HG02943 (cell line): ENCODE data around the gene CES4A.
A peak's percentile ranks its signal among the peaks of the same experiment; 100 is the strongest.
"Not testable (repeated sequence)": the region's sequence is repeated elsewhere in the genome, so short reads cannot be mapped to it uniquely, and the experiment has no call there.

ENCODE experiments used
- ATAC-seq: cut with Tn5 transposase; IDR thresholded peaks from one replicate; pipeline ENCODE4 v1.9.1; 2021; ENCODE audit warnings: mild to moderate bottlenecking, low read depth, moderate library complexity; ENCODE audit not compliant: unreplicated experiment

Gene CES4A

DNA sequence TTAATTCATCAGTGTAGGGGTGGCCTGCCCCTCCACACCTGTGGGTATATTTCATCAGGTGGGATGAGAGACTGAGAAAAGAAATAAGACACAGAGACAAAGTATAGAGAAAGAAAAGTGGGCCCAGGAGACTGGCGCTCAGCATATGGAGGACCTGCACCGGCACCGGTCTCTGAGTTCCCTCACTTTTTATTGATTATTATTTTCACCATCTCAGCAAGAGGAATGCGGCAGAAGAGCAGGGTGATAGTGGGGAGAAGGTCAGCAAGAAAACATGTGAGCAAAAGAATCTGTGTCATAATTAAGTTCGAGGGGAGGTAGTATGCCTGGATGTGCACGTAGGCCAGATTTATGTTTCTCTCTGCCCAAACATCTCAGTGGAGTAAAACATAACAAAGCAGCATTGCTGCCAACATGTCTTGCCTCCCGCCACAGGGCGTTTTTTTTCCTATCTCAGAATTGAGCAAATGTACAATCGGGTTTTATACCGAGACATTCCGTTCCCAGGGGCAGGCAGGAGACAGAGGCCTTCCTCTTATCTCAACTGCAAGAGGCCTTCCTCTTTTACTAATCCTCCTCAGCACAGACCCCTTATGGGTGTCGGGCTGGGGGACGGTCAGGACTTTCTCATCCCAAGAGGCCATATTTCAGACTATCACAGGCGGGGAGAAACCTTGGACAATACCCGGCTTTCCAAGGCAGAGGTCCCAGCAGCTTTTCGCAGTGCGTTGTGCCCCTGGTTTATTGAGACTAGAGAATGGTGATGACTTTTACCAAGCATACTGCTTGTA is 32.8 kb upstream of the CES4A start:
- ATAC-seq, result not testable (repeated sequence)

DNA sequence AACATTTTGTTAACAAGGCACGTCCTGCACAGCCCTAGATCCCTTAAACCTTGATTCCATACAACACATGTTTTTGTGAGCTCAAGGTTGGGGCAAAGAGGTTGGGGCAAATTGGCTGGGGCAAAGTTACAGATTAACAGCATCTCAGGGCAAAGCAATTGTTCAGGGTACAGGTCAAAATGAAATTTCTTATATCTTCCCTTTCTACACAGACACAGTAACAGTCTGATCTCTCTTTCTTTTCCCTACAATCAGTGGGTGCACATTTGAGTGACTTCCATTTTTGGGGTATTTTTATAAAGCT is 32.3 kb upstream of the CES4A start:
- ATAC-seq, result not testable (repeated sequence)

DNA sequence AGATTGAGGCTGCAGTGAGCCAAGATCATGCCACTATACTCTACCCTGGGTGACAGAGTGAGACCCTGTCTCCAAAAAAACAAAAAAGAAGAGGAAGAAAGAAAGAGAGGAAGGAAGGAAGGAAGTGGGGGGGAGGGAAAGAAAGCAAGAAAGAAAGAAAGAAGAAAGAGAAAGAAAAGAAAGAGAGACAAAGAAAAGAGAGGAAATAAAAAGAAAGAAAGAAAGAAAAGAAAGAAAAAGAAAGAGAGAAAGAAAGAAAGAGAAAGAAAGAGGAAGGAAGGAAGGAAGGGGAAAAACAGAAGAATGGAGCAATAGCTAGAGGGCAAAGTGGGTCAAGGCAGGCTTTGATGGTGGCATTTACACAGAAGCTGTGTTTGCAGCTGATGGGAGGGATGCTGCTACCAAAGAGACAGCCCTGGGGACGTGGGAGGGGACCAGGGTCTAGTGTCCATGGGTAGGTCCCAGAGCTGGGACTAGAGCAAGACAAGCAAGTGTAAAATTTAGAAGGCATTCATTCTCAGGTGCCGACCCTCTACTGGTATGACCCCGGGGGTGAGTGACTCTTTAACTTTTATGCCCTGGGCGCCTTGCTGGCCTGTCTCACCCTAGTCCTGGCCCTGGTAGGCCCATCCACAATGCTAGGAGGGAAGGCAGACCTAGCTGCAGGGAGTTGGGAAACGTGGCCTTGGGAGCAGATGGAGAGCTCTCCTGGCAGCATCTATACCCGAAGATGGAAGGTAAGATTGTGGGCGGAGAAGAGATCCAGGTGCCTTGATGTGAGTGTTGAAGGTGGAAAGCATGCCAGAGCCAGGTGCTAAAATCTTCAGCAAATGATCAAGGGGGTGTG is 29.3 kb upstream of the CES4A start:
- ATAC-seq, result no peak

DNA sequence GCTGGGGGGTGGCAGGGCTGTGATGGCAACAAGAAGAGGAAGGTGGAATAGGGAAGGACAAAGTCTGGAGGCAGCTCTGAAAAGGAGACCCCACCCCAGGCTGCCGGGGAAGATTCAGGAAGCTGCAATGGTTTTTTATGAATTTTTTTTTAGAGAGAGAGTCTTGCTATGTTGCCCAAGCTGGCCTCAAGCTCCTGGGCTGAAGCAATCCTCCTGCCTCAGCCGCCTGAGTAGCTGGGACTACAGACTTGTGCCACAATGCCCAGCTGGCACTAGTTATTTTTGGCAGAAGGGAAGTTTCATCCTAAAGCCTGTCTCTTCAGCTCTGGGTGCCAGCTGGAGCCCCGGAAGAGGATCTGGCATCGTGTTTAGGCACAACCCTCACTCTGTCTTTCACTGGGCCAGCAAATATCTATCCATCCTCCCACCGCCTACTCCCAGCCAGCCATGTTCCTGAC is 28.7 kb upstream of the CES4A start:
- no peak for ATAC-seq

DNA sequence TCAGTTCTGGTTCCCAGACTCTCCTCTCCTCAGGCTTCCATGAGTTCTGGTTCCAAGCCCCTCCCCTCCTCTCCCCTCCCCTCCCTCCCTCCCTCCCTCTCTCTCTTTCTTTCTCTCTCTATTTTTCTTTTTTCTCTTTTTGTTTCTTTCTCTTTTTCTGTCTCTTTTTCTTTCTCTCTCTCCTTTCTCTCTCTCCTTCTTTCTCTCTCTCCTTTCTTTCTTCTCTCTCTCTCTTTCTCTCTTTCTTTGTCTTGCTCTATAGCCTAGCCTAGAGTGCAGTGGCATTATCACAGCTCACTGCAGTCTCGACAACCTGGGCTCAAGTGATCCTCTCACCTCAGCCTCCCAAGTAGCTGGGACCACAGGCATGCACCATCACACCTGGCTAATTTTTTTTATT is 28.1 kb upstream of the CES4A start:
- no peak for ATAC-seq

DNA sequence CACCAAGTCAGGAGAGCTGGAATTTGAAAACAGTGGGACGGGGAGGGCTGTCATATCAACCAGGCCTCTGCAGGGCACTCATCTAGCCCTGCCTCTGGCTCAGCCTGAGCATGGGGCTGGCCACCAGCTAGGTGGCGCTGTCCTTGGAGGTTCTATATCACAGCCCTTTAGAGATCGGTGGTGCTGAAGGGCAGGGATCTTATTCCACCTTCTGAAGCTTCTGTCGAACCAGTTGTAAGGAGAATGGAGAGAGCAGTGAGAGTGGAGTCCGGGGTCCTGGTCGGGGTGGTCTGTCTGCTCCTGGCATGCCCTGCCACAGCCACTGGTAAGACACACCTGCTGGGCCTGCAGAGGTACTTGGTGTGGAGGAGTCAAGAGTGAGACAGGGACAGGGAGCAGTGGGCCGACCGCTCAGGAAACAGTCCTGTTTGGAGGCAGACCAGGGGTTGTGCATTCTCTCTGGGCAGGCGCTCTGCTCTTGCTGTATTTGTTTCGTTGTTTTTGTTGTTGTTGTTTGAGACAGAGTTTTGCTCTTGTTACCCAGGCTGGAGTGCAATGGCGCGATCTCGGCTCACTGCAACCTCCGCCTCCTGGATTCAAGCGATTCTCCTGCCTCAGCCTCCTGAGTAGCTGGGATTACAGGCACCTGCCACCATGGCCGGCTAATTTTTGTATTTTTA is 27.2 kb upstream of the CES4A start, which contains the start of gene CES3:
Gene CES3, plus strand, starts transcription at position 202 of the 680 bp plus-strand sequence. Its CDS starts 42 bp downstream, at position 244.
- ATAC-seq, result peak; percentile 61

DNA sequence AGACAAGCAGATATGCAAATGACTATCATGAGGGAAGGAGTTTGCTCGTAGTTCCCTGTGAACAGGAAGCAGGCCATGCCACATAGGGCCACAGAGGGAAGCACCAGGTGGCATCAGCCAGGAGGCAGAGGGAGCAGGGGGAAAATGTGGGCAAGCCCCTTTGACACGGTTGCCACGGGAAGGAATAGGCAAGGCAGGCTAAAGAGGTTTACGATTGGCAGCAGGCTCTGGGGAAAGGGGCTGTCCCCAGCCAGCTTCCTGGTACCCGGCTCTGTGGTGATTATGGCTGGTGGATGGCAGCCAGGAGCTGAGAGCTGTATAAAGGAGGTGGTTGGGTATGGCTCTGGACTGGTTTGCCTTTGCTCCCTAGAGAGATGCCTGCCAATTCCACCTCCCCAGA is 26.5 kb upstream of the CES4A start:
- ATAC-seq, result no peak

DNA sequence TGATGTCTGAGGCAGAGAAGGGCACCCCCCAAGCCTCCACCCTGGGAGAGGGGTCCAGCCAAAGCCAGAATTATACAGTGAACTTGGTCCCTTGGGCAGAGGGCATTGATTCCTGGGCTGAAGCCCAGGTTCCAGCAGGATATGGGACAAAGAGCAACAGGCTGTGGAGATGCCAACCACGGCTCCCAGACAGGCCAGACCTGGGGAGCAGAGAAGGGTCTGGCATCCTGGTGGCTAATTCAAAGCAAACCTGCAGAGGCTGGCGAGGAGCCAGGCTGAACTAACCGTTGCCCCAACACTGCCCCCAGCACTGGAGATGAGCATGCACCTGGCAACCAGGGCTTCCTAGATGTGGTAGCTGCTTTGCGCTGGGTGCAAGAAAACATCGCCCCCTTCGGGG is 24.3 kb upstream of the CES4A start:
- no peak for ATAC-seq

DNA sequence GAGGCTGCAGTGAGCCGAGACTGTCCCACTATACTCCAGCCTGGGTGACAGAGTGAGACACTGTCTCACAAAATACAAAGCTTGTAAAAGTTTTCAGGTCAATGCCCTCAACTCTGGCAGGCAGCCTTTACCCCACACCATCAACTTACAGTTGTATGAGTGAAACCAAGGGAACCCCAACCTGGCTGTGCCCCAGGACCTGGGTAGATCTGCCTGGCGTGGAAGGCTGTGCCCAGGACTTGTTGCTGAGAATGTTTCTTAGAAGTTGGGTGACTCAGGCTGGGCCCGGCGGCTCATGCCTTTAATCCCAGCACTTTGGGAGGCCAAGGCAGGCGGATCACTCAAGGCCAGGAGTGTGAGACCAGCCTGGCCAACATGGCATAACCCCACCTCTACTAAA is 19.5 kb upstream of the CES4A start:
- no peak for ATAC-seq

DNA sequence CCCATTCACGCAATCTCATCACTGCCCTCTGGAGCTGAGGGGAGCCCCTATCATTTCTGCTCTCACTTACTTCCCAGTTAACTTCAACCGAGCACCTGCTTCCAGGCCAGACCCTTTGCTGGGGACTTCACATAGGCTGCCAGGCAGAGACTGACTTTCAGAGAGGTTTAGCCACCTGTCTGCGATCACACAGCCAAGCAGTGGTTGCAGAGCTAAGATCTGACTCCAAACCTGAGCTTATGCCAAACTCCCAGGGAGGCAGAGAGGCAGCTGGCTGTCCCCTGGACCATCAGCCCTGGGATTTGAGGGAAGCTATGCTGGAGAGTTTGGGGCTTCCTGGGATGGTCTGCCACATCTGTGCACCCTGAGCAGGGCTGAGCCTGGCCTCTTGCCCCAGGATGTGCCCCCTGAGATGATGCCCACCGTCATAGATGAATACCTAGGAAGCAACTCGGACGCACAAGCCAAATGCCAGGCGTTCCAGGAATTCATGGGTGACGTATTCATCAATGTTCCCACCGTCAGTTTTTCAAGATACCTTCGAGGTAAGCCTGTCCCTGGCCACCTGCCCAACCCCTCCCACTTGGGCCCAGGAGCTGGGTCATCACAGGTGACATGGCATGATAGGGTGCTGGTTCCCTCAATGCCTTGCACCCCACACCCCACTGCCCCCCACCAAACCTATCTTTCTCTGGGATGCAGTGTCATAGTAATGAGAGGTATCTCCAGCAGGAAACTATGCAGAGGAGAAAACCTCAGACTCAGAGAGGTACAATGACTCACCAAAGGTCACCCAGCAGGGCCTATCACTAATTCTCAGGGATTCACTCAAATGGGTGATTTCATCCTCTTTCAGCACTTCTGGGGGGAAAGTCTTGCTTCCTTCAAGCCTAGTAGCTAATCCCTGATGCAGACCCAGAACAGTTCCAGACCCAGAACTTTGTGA is 17.3 kb upstream of the CES4A start:
- ATAC-seq, result no peak

DNA sequence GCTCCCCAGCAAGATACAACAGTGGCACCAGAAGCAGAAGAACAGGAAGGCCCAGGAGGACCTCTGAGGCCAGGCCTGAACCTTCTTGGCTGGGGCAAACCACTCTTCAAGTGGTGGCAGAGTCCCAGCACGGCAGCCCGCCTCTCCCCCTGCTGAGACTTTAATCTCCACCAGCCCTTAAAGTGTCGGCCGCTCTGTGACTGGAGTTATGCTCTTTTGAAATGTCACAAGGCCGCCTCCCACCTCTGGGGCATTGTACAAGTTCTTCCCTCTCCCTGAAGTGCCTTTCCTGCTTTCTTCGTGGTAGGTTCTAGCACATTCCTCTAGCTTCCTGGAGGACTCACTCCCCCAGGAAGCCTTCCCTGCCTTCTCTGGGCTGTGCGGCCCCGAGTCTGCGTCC is 15.4 kb upstream of the CES4A start:
- no peak for ATAC-seq

DNA sequence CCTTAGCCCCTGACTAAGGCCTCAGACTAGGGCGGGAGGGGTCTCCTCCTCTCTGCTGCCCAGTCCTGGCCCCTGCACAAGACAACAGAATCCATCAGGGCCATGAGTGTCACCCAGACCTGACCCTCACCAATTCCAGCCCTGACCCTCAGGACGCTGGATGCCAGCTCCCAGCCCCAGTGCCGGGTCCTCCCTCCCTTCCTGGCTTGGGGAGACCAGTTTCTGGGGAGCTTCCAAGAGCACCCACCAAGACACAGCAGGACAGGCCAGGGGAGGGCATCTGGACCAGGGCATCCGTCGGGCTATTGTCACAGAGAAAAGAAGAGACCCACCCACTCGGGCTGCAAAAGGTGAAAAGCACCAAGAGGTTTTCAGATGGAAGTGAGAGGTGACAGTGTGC is 14.7 kb upstream of the CES4A start:
- ATAC-seq, result no peak

DNA sequence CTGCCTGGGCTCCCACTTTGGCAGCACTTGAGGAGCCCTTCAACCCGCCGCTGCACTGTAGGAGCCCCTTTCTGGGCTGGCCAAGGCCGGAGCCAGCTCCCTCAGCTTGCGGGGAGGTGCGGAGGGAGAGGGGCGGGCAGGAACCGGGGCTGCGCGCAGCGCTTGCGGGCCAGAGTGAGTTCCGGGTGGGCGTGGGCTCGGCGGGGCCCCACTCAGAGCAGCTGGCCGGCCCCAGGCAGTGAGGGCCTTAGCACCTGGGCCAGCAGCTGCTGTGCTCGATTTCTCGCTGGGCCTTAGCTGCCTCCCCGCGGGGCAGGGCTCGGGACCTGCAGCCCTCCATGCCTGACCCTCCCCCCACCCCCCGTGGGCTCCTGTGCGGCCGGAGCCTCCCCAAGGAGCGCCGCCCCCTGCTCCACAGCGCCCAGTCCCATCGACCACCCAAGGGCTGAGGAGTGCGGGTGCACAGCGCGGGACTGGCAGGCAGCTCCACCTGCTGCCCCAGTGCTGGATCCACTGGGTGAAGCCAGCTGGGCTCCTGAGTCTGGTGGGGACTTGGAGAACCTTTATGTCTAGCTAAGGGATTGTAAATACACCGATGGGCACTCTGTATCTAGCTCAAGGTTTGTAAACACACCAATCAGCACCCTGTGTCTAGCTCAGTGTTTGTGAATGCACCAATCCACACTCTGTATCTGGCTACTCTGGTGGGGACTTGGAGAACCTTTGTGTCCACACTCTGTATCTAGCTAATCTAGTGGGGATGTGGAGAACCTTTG is 14.0 kb upstream of the CES4A start:
- ATAC-seq, result not testable (repeated sequence)

DNA sequence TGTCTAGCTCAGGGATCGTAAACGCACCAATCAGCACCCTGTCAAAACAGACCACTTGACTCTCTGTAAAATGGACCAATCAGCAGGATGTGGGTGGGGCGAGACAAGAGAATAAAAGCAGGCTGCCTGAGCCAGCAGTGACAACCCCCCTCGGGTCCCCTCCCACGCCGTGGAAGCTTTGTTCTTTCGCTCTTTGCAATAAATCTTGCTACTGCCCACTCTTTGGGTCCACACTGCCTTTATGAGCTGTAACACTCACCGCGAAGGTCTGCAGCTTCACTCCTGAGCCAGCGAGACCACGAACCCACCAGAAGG is 13.5 kb upstream of the CES4A start:
- ATAC-seq, result not testable (repeated sequence)

DNA sequence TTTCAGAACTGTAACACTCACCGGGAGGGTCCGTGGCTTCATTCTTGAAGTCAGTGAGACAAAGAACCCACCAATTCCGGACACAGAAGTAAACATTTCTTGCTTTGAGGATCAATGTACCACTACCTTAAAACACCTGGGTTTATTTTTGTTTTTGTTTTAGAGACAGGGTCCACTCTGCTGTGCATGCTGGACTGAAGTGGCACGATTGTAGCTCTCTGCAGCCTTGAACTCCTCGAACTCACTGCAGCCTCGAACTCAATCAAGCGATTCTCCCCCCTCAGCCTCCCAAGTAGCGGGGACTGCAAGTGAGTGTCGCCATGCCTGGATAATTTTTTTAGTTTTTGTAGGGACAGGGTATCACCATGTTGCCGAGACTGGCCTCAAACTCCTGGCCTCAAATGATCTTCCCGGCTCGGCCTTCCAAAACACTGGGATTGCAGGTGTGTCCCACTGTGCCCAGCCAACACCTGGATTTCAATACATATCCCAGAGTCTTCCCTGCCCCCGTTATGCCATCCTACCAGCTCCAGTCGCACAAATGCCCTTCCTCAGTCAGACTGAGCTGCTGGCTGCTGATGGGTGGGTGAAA is 13.0 kb upstream of the CES4A start:
- ATAC-seq, result no peak

DNA sequence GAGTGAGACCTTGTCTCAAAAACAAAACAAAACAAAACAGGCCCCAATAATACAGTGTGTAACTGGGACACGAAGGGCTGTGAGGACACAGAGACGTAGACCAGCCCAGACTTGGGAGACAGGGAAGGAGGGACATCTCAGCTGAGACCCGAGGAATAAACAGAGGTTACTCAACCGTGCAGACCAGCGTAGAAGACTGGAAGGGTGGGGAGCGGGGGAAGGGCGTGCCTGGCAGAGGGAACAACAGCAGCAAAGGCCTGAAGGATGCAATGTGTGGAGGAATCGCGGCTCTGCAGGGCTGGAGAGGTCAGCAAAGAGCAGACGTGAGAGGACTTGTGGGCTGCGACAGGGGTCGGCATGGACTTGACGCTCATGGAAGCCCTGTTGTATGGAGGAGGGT is 11.6 kb upstream of the CES4A start:
- no peak for ATAC-seq

DNA sequence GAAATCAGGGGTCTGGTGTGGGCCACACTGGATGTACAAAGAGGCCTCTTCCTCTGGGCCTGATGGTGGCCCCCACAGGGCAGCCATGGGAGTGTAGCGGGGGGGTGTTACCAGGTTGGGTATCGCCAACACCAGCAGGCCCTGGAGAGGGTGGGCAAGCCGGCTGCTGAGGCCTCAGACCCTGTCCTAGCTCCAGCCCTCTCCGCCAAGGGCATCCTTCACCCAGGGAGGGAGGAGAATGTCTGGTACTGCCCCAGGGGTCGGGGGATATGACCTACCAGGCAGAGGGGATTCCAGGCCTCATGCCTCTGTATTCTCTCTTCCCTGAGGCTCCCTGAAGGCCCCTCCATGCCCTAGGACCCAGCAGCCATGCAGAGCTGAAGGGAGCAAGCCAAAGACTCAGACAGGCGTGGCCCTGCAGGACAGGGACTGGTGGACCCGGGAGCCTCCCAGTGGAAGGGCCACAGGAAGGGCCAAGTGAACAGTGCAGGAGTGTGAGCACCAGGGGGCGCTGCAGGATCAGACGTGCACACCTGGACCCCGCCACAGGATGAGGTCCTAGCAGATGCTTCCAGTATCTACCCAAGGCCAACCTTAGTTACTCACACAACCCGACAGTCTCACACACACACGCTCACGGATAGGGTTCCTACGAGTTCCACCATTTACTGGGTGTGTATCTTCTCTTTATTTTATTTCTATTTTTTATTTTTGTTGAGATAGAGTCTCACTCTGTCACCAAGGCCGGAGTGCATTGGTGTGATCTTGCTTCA is 10.9 kb upstream of the CES4A start:
- ATAC-seq, result no peak

DNA sequence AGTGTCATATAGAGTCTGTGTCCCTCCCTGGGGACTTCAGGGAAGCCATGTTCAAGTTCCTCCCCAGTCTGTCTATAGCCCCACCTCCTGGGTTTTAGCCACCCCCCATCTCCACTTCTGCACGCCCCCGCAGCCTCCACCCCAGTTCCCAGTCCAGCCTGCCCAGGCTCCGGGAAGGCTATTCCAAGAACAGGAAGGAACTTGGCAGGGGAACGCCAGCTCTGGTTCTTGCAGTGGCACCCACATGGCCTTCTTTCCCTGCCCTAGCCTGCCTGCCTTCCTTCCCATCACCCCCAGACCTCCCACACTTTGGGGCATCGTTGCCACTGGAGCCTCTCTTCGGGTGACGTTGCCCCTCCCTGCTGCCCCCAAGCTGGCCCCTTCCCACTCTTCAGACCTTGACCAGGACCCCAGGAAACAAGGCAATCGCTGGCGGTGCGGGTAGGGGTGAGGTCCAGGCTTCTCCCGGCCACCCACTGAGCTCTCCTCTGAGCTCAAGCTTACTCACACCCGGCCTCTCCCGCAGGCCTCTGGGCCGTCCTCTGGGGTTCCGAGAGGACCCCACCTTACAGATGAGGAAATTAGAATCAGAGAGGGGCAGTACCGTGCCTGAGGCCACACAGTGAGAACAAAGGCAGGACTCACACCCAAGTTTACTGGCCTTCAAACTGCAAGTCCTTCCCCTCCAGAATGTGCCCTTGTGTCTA is 9.2 kb upstream of the CES4A start:
- no peak for ATAC-seq
